Transverse colon (tissue), 3 donors: ENCODE measurements around the gene FAM89A.

Experiments
- POLR2A ChIP-seq: fragments of 450-650 bp; IDR thresholded peaks from one replicate; pipeline ENCODE4 v1.6.1; 2016; ENCODE audit warnings: antibody characterized with exemption, mild to moderate bottlenecking, moderate library complexity
- TF ChIP-seq, protein P1 (sequence below), 5 experiments: fragments of 200-600 bp in 3 of 5; fragments of 450-650 bp in 2 of 5; sonication (generic) in 3 of 5; IDR thresholded peaks; 1 replicate in 2 of 5; 2 replicates in 3 of 5; pipeline ENCODE4 v1.5.1; 2016 to 2017; ENCODE audit warnings: antibody characterized with exemption in 5 of 5, inconsistent platforms in 3 of 5, mild to moderate bottlenecking in 2 of 5, moderate library complexity in 1 of 5

DNA sequence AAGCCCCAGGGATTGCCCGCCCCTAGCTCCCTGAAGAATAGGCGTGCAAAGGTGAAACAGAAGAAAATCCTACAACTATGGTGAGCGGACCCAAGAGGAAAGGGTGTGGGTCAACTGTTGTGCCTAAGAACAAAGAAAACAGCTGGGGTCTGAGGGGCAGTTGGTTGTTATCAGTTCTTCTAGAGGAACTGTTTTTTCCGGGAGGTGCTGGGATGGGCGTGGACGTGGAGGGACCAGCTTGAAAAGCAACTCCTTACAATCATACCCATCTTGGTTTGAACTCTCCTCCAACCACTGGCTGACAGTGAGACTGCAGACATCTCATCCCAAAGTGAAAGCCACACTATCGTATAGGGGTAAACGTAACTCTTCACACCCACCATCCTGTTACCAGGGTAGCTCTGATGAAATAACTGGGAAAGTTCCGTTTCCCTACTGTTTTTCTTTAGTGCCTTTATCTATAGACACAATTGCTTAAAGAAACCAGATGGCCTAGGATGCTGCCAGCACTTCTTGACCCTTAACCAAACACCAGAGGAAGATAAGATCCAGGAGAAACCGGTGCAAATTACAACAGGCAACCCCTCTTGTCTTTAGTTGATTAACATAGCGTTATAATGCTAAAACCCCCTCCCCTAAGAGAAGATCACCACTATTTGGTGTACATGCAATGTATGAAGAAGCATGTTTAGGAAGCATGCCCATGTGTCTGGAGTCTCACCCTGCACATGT is 25.6 kb upstream of the FAM89A start:
- TF ChIP-seq, protein P1, sequence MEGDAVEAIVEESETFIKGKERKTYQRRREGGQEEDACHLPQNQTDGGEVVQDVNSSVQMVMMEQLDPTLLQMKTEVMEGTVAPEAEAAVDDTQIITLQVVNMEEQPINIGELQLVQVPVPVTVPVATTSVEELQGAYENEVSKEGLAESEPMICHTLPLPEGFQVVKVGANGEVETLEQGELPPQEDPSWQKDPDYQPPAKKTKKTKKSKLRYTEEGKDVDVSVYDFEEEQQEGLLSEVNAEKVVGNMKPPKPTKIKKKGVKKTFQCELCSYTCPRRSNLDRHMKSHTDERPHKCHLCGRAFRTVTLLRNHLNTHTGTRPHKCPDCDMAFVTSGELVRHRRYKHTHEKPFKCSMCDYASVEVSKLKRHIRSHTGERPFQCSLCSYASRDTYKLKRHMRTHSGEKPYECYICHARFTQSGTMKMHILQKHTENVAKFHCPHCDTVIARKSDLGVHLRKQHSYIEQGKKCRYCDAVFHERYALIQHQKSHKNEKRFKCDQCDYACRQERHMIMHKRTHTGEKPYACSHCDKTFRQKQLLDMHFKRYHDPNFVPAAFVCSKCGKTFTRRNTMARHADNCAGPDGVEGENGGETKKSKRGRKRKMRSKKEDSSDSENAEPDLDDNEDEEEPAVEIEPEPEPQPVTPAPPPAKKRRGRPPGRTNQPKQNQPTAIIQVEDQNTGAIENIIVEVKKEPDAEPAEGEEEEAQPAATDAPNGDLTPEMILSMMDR (IDR thresholded peaks at IDR 0.05): no peak
- TF ChIP-seq POLR2A: no peak
